Keratinocyte (primary cell): ENCODE measurements around the gene FAM53A. TPM values are rescaled to one million over a fixed set of nuclear protein-coding genes. Genes with fewer than 3 reads are reported as not detected.

Experiments
- DNase-seq: peaks from one replicate; pipeline ENCODE4 v3.0.0-alpha.2; 2011; ENCODE audit warnings: low read depth, missing footprints, low spot score
- FAIRE-seq: peaks from 2 replicates; lab custom pipeline; 2011; peaks lifted over from hg19 to GRCh38; lab: Jason Lieb, UNC
- H2AFZ ChIP-seq: 2 replicates; pipeline ENCODE4 v1.6.0; 2012; ENCODE audit warnings: low read length, control low read depth, inconsistent platforms; ENCODE audit not compliant: control insufficient read depth
- H3K27ac ChIP-seq: 2 replicates; pipeline ENCODE4 v1.5.1; 2011; ENCODE audit warnings: low read length; ENCODE audit not compliant: control insufficient read depth, insufficient read depth
- H3K27me3 ChIP-seq: 3 replicates; pipeline ENCODE4 v1.6.0; 2011; ENCODE audit warnings: low read length; ENCODE audit not compliant: control insufficient read depth, insufficient read depth; ENCODE audit errors: extremely low read depth
- H3K36me3 ChIP-seq, 2 experiments: 2 replicates in 1 of 2; 3 replicates in 1 of 2; pipeline ENCODE4 v1.5.1; 2011; ENCODE audit warnings: low read length in 2 of 2, mild to moderate bottlenecking in 1 of 2; ENCODE audit not compliant: control insufficient read depth in 2 of 2, insufficient read depth in 2 of 2; ENCODE audit errors: extremely low read depth in 1 of 2
- H3K4me1 ChIP-seq: 3 replicates; pipeline ENCODE4 v1.5.1; 2011; ENCODE audit warnings: low read length; ENCODE audit not compliant: control insufficient read depth, insufficient read depth; ENCODE audit errors: extremely low read depth
- H3K4me2 ChIP-seq: 3 replicates; pipeline ENCODE4 v1.6.0; 2011; ENCODE audit warnings: low read depth, low read length; ENCODE audit not compliant: control insufficient read depth, insufficient read depth; ENCODE audit errors: extremely low read depth
- H3K4me3 ChIP-seq, 3 experiments: fragments of 200-600 bp in 1 of 3; sonication (generic) in 1 of 3; 2 replicates in 2 of 3; 3 replicates in 1 of 3; pipeline ENCODE4 v1.5.1; 2011 to 2016; ENCODE audit warnings: low read length in 3 of 3, mild to moderate bottlenecking in 3 of 3, control low read depth in 2 of 3, inconsistent platforms in 1 of 3, low read depth in 1 of 3, mixed read lengths in 1 of 3, mixed run types in 1 of 3, moderate library complexity in 1 of 3; ENCODE audit not compliant: control insufficient read depth in 2 of 3, insufficient read depth in 2 of 3; ENCODE audit errors: extremely low read depth in 1 of 3
- H3K79me2 ChIP-seq: 2 replicates; pipeline ENCODE4 v1.6.0; 2012; ENCODE audit warnings: low read length; ENCODE audit not compliant: control insufficient read depth, insufficient read depth
- H3K9ac ChIP-seq: 3 replicates; pipeline ENCODE4 v1.6.0; 2011; ENCODE audit warnings: low read length; ENCODE audit not compliant: control insufficient read depth, insufficient read depth; ENCODE audit errors: extremely low read depth
- H3K9me1 ChIP-seq: 3 replicates; pipeline ENCODE4 v1.6.0; 2011; ENCODE audit warnings: low read length; ENCODE audit not compliant: control insufficient read depth, insufficient read depth; ENCODE audit errors: extremely low read depth
- H3K9me3 ChIP-seq: 2 replicates; pipeline ENCODE4 v1.5.1; 2012; ENCODE audit warnings: low read depth, low read length; ENCODE audit not compliant: control insufficient read depth
- H4K20me1 ChIP-seq: 3 replicates; pipeline ENCODE4 v1.6.0; 2011; ENCODE audit warnings: low read length; ENCODE audit not compliant: control insufficient read depth, insufficient read depth; ENCODE audit errors: extremely low read depth
- CTCF ChIP-seq, 3 experiments: IDR thresholded peaks in 1 of 3; conservative IDR thresholded peaks in 1 of 3; optimal IDR thresholded peaks in 1 of 3; 2 replicates in 2 of 3; 3 replicates in 1 of 3; pipeline versions ENCODE3 to v1.5.1; 2011; ENCODE audit warnings: low read length in 3 of 3, mild to moderate bottlenecking in 3 of 3, moderate library complexity in 2 of 3, control low read depth in 1 of 3, inconsistent platforms in 1 of 3; ENCODE audit not compliant: insufficient read depth in 2 of 3; ENCODE audit errors: extremely low read depth in 1 of 3
- EZH2 ChIP-seq: IDR thresholded peaks from one replicate; pipeline ENCODE4 v1.6.1; 2012; ENCODE audit warnings: inconsistent platforms, mild to moderate bottlenecking, low read length, moderate library complexity
- dilution Hi-C: fragments of 300-500 bp; cut with MboI; formaldehyde crosslinking; loops from one replicate; pipeline ENCODE4 v1.7.0; 2020; ENCODE audit warnings: low sequenced_read_pairs; ENCODE audit not compliant: extremely low pct_ligation_motif_present
- polyA plus RNA-seq, 5 experiments: library from polyadenylated mRNA; depleted of rRNA in 3 of 5; stranded (reverse) in 3 of 5; stranded (forward) in 1 of 5; unstranded in 1 of 5; fragments of >200 nt; gene quantifications; 1 replicate in 1 of 5; 2 replicates in 3 of 5; 3 replicates in 1 of 5; pipeline versions ENCODE4 v1.2.1 to v1.2.3, GENCODE V29; 2011 to 2012; ENCODE audit warnings: missing spikeins in 2 of 5, low read depth in 1 of 5, low replicate concordance in 1 of 5

The FAM53A gene
- polyA plus RNA-seq, 1 donor (not counting 4 experiments of a cell fraction or from before 2014, with no cell fraction given), result 0.50 TPM

- no peaks in the 10 kb centered on the region for H3K27me3 ChIP-seq
- no peaks in the 10 kb centered on the region for H3K9me1 ChIP-seq
- no peak overlapping the region for H3K27ac ChIP-seq
- H3K9me3 ChIP-seq, result no peaks in the 10 kb centered on the region
- FAIRE-seq (no peak), DNase-seq (no peak)
- no peak overlapping the region for H2AFZ ChIP-seq
- no peak overlapping the region for H3K4me2 ChIP-seq
- dilution Hi-C loops, result no loop called here
- TF ChIP-seq CTCF (optimal IDR thresholded peaks at IDR 0.05 in 1 of 3, IDR thresholded peaks at IDR 0.05 in 1 of 3, conservative IDR thresholded peaks at IDR 0.05 in 1 of 3; ENCODE audit: extremely low read depth in 1 of 3, insufficient read depth in 2 of 3, low read length in 3 of 3) (no peak), EZH2 (no peak)
- no peaks in the 10 kb centered on the region for H3K36me3 ChIP-seq
- no peak overlapping the region for H3K9ac ChIP-seq
- no peaks in the 10 kb centered on the region for H3K4me1 ChIP-seq
- no peak overlapping the region for H3K4me3 ChIP-seq
- no peaks in the 10 kb centered on the region for H3K79me2 ChIP-seq
- no peaks in the 10 kb centered on the region for H4K20me1 ChIP-seq
These were observed 23.0 kb downstream of the FAM53A start for GRCh38 chr4:1660948-1661677.

DNA sequence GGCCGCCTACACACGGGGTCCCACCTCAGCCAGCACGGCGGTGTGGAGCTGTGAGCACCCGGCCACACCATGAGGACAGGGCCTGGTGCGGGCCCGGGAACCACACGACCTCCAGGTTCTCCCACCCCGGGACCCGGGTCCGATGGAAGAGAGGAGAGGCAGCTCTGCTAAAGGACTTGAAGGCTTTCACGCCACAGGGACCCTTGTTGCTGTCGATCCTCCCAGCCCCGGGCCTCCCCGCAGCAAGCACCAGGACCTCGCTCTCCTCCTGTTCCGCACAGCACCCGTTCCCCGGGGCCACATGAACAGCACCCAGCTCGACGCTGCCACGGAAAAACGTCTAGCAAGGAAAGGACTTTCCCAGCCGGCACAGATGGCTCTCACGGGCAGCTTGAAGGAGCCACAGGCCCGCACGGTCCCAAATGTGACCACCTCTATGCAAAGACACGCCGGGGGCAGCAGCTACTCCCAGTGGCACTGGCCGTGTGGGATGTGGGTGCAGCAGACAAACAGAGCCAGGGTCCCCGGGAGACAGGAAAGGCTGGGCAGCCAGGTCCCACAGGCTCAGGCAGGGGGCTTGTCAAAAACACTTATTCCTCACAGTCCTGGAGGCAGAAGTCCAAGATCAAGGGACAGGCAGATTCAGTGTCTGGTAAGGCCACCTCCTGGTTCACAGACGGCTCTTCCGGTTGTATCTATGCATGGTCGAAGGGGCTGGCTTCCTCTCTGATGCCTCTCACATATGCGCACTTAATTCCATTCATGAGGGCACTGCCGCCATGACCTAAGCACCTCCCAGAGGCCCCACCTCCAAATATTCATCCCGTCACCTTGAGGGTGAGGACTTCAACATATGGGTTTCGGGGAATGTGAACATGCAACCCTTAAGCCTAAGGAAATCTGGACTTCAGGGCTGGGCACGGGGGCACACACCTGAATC, 24.7 kb downstream of the FAM53A start:
- TF ChIP-seq EZH2 (no peak), CTCF (optimal IDR thresholded peaks at IDR 0.05 in 1 of 3, IDR thresholded peaks at IDR 0.05 in 1 of 3, conservative IDR thresholded peaks at IDR 0.05 in 1 of 3; ENCODE audit: extremely low read depth in 1 of 3, insufficient read depth in 2 of 3, low read length in 3 of 3) (no peak)
- no peak for DNase-seq
- Histone ChIP-seq H2AFZ (no peak overlapping the region), H3K27ac (no peak overlapping the region), H3K27me3 (no peaks in the 10 kb centered on the region), H3K9me3 (no peaks in the 10 kb centered on the region), H3K4me3 (no peak overlapping the region), H3K4me2 (no peak overlapping the region), H3K4me1 (no peaks in the 10 kb centered on the region), H4K20me1 (no peaks in the 10 kb centered on the region), H3K9me1 (no peaks in the 10 kb centered on the region), H3K9ac (no peak overlapping the region), H3K79me2 (no peaks in the 10 kb centered on the region), H3K36me3 (no peaks in the 10 kb centered on the region)
- dilution Hi-C loops, result no loop called here
- no peak for FAIRE-seq
